GM12873 (cell line): Measurements from ENCODE around the gene ZC3H18.

Experiments
- TF ChIP-seq, protein P1 (sequence below): IDR thresholded peaks from 2 replicates; pipeline ENCODE4 v1.5.1; 2012; ENCODE audit warnings: low read depth, mild to moderate bottlenecking, moderate library complexity, low read length, control low read depth; ENCODE audit not compliant: insufficient read depth; ENCODE audit errors: missing control alignments

The ZC3H18 gene

GRCh38 chr16:88678224-88678979, 108.2 kb downstream of the ZC3H18 start:
- TF ChIP-seq, protein P1, sequence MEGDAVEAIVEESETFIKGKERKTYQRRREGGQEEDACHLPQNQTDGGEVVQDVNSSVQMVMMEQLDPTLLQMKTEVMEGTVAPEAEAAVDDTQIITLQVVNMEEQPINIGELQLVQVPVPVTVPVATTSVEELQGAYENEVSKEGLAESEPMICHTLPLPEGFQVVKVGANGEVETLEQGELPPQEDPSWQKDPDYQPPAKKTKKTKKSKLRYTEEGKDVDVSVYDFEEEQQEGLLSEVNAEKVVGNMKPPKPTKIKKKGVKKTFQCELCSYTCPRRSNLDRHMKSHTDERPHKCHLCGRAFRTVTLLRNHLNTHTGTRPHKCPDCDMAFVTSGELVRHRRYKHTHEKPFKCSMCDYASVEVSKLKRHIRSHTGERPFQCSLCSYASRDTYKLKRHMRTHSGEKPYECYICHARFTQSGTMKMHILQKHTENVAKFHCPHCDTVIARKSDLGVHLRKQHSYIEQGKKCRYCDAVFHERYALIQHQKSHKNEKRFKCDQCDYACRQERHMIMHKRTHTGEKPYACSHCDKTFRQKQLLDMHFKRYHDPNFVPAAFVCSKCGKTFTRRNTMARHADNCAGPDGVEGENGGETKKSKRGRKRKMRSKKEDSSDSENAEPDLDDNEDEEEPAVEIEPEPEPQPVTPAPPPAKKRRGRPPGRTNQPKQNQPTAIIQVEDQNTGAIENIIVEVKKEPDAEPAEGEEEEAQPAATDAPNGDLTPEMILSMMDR = no peak

DNA sequence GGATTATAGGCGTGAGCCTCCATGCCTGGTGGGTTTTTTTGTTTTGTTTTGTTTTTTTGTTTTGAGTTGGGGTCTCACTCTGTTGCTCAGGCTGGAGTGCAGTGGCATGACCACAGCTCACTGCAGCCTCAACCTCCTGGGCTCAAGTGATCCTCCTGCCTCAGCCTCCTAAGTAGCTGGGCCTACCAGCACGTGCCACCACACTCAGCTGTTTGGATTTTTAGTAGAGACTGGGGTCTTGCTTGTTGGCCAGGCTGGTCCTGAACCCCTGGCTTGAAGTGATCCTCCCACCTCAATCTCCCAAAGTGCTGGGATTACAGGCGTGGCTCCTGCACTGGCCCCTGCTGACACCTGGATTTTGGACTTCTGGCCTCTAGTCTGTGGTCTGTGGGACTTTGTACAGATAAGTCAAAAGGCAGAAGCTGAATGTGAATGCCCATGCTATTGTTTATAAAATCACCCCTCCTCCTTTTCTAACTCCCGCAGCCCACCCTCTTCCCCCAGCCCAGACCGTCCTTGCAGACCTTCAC, 110.4 kb downstream of the ZC3H18 start:
- TF ChIP-seq, protein P1 = no peak

DNA sequence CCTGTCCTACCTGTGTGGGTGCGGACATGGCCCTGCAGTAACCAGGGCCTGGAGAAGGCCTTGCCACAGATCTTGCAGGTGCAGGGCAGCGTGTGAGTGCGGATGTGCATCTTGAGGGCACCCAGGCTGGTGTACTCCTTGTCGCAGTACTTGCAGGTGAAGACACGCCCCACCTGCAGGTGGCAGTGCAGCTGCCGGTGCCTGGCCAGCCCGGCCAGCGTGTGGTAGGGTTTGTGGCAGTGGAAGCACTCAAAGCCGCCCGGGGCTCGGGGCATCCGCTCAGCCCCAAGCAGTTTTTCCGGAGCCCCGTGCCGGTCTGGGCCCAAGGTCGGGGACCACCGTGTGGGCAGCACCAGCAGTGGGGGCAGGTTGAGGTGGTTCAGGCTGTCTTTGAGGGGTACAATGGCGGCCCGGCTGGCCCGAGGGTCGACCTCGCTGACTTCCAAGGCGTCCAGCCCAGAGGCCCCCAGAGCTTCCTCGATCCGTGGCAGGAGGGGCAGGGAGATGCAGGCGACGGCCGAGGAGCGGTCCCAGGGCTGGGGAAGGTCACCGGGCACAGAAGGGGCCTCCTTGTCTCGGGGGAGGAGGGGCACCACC, 111.0 kb downstream of the ZC3H18 start:
- TF ChIP-seq, protein P1 = peak; percentile 82
